HCT116 (cell line): ENCODE results near the gene ALX4. TPM values are rescaled to one million over a fixed set of nuclear protein-coding genes. Genes with fewer than 3 reads are reported as not detected.

Experiments
- ATAC-seq: fragments of 200-7000 bp; cut with Tn5 transposase; 2 replicates; pipeline ENCODE4 v1.9.1; 2020; ENCODE audit warnings: mild to moderate bottlenecking, moderate library complexity
- BruUV-seq: library from RNA; stranded (reverse); fragments of 400-500 nt; replicated peaks from 2 replicates; lab custom pipeline; 2021; lab: Mats Ljungman, UMichigan
- CTCF ChIA-PET: fragments of 300-600 bp; sonication (Branson Sonifier 250); formaldehyde crosslinking; loops from one replicate; lab custom pipeline; 2021; ENCODE audit warnings: antibody characterized with exemption; lab: Charles Lee
- POLR2A ChIA-PET: fragments of 300-600, 350-600 bp; sonication (Branson Sonifier 250); formaldehyde crosslinking; loops from one replicate; lab custom pipeline; 2021; ENCODE audit warnings: antibody characterized with exemption; lab: Charles Lee
- RAD21 ChIA-PET, 2 experiments: fragments of 300-600 bp; sonication (Branson Sonifier 250); formaldehyde crosslinking; loops; one replicate each; lab custom pipeline; 2023; ENCODE audit warnings: low total read pairs in 2 of 2; ENCODE audit not compliant: uncharacterized antibody in 2 of 2, unreplicated experiment in 2 of 2, low non-redundant PET in 1 of 2; lab: Charles Lee
- DNase-seq: peaks from one replicate; pipeline ENCODE4 v3.0.0-alpha.2; 2010; ENCODE audit warnings: low read depth, low spot score
- H2AFZ ChIP-seq: fragments of 200-600 bp; shearing (Covaris generic), sonication (generic); 2 replicates; pipeline ENCODE4 v1.6.1; 2017; ENCODE audit warnings: low read depth, mixed run types, mixed read lengths, antibody characterized with exemption, low read length; ENCODE audit not compliant: poor library complexity, severe bottlenecking
- H3K27ac ChIP-seq: 2 replicates; pipeline ENCODE4 v1.5.1; 2012; ENCODE audit warnings: low read depth, low read length
- H3K27me3 ChIP-seq: fragments of 200-600 bp; sonication (generic); 2 replicates; pipeline ENCODE4 v1.6.1; 2016; ENCODE audit warnings: mixed run types, low read length, mixed read lengths; ENCODE audit not compliant: insufficient read depth
- H3K36me3 ChIP-seq, 2 experiments: fragments of 200-500 bp in 1 of 2; fragments of 200-600 bp in 1 of 2; sonication (Bioruptor generic) in 1 of 2; sonication (generic) in 1 of 2; 2 replicates each; pipeline versions ENCODE4 v1.5.1 to v1.6.1; 2014 to 2016; ENCODE audit warnings: low read length in 2 of 2, inconsistent platforms in 1 of 2, mixed read lengths in 1 of 2, mixed run types in 1 of 2; ENCODE audit not compliant: insufficient read depth in 2 of 2, control insufficient read depth in 1 of 2
- H3K4me1 ChIP-seq, 2 experiments: fragments of 200-600 bp in 1 of 2; sonication (generic) in 1 of 2; 2 replicates each; pipeline versions ENCODE4 v1.5.1 to v1.6.1; 2012 to 2017; ENCODE audit warnings: low read length in 2 of 2, inconsistent platforms in 1 of 2, mild to moderate bottlenecking in 1 of 2, mixed read lengths in 1 of 2, mixed run types in 1 of 2, moderate library complexity in 1 of 2; ENCODE audit not compliant: insufficient read depth in 2 of 2, control insufficient read depth in 1 of 2
- H3K4me2 ChIP-seq: fragments of 200-600 bp; sonication (generic); 2 replicates; pipeline ENCODE4 v1.6.1; 2017; ENCODE audit warnings: mixed run types, low read length, mixed read lengths
- H3K4me3 ChIP-seq, 2 experiments: fragments of 200-600 bp in 1 of 2; sonication (generic) in 1 of 2; replicated peaks in 1 of 2; 2 replicates each; pipeline ENCODE4 v1.5.1; 2011 to 2016; ENCODE audit warnings: low read length in 2 of 2, control low read depth in 1 of 2, low read depth in 1 of 2, mild to moderate bottlenecking in 1 of 2, mixed read lengths in 1 of 2, mixed run types in 1 of 2
- H3K79me2 ChIP-seq: fragments of 200-600 bp; sonication (generic); 2 replicates; pipeline ENCODE4 v1.6.1; 2017; ENCODE audit warnings: mild to moderate bottlenecking, mixed run types, low read length, moderate library complexity, mixed read lengths; ENCODE audit not compliant: insufficient read depth
- H3K9ac ChIP-seq: fragments of 200-600 bp; sonication (generic); 2 replicates; pipeline ENCODE4 v1.6.1; 2016; ENCODE audit warnings: low read length, mixed read lengths
- H3K9me2 ChIP-seq: fragments of 200-600 bp; sonication (generic), shearing (Covaris generic); 2 replicates; pipeline ENCODE4 v1.6.1; 2017; ENCODE audit warnings: mixed run types, mild to moderate bottlenecking, moderate library complexity; ENCODE audit not compliant: insufficient read depth
- H3K9me3 ChIP-seq, 2 experiments: fragments of 200-500 bp in 1 of 2; fragments of 200-600 bp in 1 of 2; sonication (Bioruptor generic) in 1 of 2; sonication (generic) in 1 of 2; 2 replicates each; pipeline ENCODE4 v1.6.1; 2014 to 2017; ENCODE audit warnings: low read length in 2 of 2, mixed read lengths in 2 of 2, inconsistent platforms in 1 of 2, low read depth in 1 of 2, mild to moderate bottlenecking in 1 of 2, mixed run types in 1 of 2, moderate library complexity in 1 of 2; ENCODE audit not compliant: control insufficient read depth in 1 of 2, insufficient read depth in 1 of 2
- H4K20me1 ChIP-seq: fragments of 200-600 bp; sonication (generic), shearing (Covaris generic); 2 replicates; pipeline ENCODE4 v1.6.1; 2017; ENCODE audit warnings: mixed run types, mild to moderate bottlenecking, moderate library complexity; ENCODE audit not compliant: insufficient read depth
- CEBPB ChIP-seq: IDR thresholded peaks from 2 replicates; pipeline ENCODE4 v1.6.1; 2012; ENCODE audit warnings: low read depth
- EGR1 ChIP-seq: IDR thresholded peaks from 2 replicates; pipeline ENCODE4 v1.6.1; 2012; ENCODE audit warnings: low read depth
- ELF1 ChIP-seq: IDR thresholded peaks from 2 replicates; pipeline ENCODE4 v1.6.1; 2012; ENCODE audit warnings: low read depth, borderline replicate concordance
- EZH2 ChIP-seq: fragments of 200-600 bp; sonication (generic); IDR thresholded peaks from 2 replicates; pipeline ENCODE4 v1.6.1; 2017; ENCODE audit warnings: antibody characterized with exemption, mixed run types
- RAD21 ChIP-seq: IDR thresholded peaks from 2 replicates; pipeline ENCODE4 v1.6.1; 2012; ENCODE audit warnings: low read depth, mild to moderate bottlenecking
- SP1 ChIP-seq: IDR thresholded peaks from 2 replicates; pipeline ENCODE4 v1.6.1; 2012; ENCODE audit warnings: low read depth
- SRF ChIP-seq: IDR thresholded peaks from 2 replicates; pipeline ENCODE4 v1.6.1; 2012; ENCODE audit warnings: low read depth
- YY1 ChIP-seq: IDR thresholded peaks from 2 replicates; pipeline ENCODE4 v1.6.1; 2011; ENCODE audit warnings: low read length, low read depth, moderate library complexity, mild to moderate bottlenecking; ENCODE audit not compliant: insufficient replicate concordance; ENCODE audit errors: extremely low read depth
- ZNF274 ChIP-seq: fragments of 200-500 bp; sonication (Bioruptor generic); IDR thresholded peaks from 2 replicates; pipeline ENCODE4 v1.6.1; 2014; ENCODE audit warnings: mild to moderate bottlenecking, low read depth, low read length, inconsistent platforms
- intact Hi-C: fragments of 100-400 bp; cut with micrococcal nuclease; formaldehyde crosslinking; loops from 2 replicates; pipeline ENCODE4 v1.10.0; 2022
- total RNA-seq: library from RNA; stranded (reverse); gene quantifications from one replicate; pipeline ENCODE4 v1.2.1, GENCODE V29; 2021; ENCODE audit not compliant: unreplicated experiment
- TF ChIP-seq, protein P1 (sequence below): IDR thresholded peaks from 2 replicates; pipeline ENCODE4 v1.6.1; 2011; ENCODE audit warnings: mild to moderate bottlenecking, low read length, moderate library complexity; ENCODE audit not compliant: insufficient replicate concordance; ENCODE audit errors: extremely low read depth
- TF ChIP-seq, protein P2 (sequence below): IDR thresholded peaks from 2 replicates; pipeline ENCODE4 v1.6.1; 2012; ENCODE audit warnings: low read depth

Gene ALX4
- total RNA-seq, 1 experiment from 2014 or later, result not detected

DNA sequence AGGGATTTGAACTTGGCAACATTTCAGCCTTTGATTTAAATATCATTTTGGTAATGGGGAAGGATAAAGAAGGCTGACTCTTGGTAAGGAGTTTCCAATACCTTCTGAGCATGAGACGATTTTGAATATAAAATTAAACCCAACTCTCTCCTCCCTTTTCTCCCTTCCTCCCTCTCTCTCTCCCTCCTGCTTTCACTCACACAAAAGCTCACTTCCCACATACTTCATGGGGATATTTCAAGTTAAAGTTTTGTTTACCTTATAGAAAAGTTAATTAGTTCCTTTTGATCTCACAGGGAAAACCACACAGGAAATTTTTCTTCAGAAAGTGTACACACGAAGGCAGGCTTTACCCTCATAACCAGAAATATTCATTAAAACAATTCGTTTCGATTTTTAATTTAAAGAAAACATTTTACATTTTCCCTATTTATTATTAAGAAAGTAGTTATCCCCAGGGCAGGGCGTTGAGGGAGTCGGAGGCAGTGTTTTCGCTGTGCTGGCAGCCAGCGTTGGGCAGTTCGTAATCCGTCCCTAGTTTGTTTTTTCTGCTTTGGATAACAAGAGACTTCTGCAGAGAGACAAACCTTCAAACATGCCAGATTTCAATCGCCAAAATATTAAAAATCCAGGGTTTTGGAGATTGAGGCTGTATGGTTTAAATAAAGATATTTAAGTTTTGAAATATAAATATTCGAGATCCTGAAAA is 25.3 kb upstream of the ALX4 start:
- intact Hi-C loops, result no loop called here
- no peak overlapping the region for H3K9ac ChIP-seq
- no TSS peak for BruUV-seq
- DNase-seq, result no peak
- H3K27ac ChIP-seq, result no peak overlapping the region
- H3K36me3 ChIP-seq, result no peaks in the 10 kb centered on the region
- no peaks in the 10 kb centered on the region for H3K79me2 ChIP-seq
- H3K9me2 ChIP-seq, result no peaks in the 10 kb centered on the region
- TF ChIP-seq CEBPB (no peak), ZNF274 (no peak), SP1 (no peak), ELF1 (no peak), EZH2 (no peak), YY1 (no peak), EGR1 (no peak), SRF (no peak), RAD21 (no peak)
- TF ChIP-seq, protein P1, sequence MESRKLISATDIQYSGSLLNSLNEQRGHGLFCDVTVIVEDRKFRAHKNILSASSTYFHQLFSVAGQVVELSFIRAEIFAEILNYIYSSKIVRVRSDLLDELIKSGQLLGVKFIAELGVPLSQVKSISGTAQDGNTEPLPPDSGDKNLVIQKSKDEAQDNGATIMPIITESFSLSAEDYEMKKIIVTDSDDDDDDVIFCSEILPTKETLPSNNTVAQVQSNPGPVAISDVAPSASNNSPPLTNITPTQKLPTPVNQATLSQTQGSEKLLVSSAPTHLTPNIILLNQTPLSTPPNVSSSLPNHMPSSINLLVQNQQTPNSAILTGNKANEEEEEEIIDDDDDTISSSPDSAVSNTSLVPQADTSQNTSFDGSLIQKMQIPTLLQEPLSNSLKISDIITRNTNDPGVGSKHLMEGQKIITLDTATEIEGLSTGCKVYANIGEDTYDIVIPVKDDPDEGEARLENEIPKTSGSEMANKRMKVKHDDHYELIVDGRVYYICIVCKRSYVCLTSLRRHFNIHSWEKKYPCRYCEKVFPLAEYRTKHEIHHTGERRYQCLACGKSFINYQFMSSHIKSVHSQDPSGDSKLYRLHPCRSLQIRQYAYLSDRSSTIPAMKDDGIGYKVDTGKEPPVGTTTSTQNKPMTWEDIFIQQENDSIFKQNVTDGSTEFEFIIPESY, result no peak
- TF ChIP-seq, protein P2, sequence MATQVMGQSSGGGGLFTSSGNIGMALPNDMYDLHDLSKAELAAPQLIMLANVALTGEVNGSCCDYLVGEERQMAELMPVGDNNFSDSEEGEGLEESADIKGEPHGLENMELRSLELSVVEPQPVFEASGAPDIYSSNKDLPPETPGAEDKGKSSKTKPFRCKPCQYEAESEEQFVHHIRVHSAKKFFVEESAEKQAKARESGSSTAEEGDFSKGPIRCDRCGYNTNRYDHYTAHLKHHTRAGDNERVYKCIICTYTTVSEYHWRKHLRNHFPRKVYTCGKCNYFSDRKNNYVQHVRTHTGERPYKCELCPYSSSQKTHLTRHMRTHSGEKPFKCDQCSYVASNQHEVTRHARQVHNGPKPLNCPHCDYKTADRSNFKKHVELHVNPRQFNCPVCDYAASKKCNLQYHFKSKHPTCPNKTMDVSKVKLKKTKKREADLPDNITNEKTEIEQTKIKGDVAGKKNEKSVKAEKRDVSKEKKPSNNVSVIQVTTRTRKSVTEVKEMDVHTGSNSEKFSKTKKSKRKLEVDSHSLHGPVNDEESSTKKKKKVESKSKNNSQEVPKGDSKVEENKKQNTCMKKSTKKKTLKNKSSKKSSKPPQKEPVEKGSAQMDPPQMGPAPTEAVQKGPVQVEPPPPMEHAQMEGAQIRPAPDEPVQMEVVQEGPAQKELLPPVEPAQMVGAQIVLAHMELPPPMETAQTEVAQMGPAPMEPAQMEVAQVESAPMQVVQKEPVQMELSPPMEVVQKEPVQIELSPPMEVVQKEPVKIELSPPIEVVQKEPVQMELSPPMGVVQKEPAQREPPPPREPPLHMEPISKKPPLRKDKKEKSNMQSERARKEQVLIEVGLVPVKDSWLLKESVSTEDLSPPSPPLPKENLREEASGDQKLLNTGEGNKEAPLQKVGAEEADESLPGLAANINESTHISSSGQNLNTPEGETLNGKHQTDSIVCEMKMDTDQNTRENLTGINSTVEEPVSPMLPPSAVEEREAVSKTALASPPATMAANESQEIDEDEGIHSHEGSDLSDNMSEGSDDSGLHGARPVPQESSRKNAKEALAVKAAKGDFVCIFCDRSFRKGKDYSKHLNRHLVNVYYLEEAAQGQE, result no peak
- RAD21 ChIA-PET, result no interaction called here
- ATAC-seq, result no peak
- POLR2A ChIA-PET, result no interaction called here
- no peak overlapping the region for H3K4me3 ChIP-seq
- no peaks in the 10 kb centered on the region for H3K9me3 ChIP-seq
- CTCF ChIA-PET, result no interaction called here
- no peak overlapping the region for H3K4me2 ChIP-seq
- peaks cover 0 to 8% of the 10 kb centered on the region in 2 experiments; a peak in 2 of 4 replicates for H3K4me1 ChIP-seq
- H3K27me3 ChIP-seq, result peaks cover 40% of the 10 kb centered on the region
- H4K20me1 ChIP-seq, result no peaks in the 10 kb centered on the region
- H2AFZ ChIP-seq, result no peak overlapping the region
